ENCODE data around the gene C1QL2.

- TF ChIP-seq ELF4 (IDR thresholded peaks at IDR 0.05) (no peak), LEF1 (IDR thresholded peaks at IDR 0.05; ENCODE audit: borderline replicate concordance) (no peak), SP1 (IDR thresholded peaks at IDR 0.05) (no peak), FOXA1 (IDR thresholded peaks at IDR 0.05) (no peak), L3MBTL2 (conservative IDR thresholded peaks at IDR 0.05) (no peak), FOXM1 (IDR thresholded peaks at IDR 0.05; ENCODE audit: borderline replicate concordance) (no peak), CTBP1 (IDR thresholded peaks at IDR 0.05; ENCODE audit: borderline replicate concordance) (no peak), NFRKB (IDR thresholded peaks at IDR 0.05) (no peak), SUZ12 (IDR thresholded peaks at IDR 0.05) (no peak), FOXK2 (IDR thresholded peaks at IDR 0.05) (no peak)
These were observed 39.1 kb upstream of the C1QL2 start for GRCh38 chr2:119197529-119198239.
